ENCODE data around the gene LEFTY1.

The LEFTY1 gene

GRCh38 chr1:225881959-225882693, 6.8 kb downstream of the LEFTY1 start, which contains the start of gene TMEM63A:
Gene TMEM63A, minus strand, starts transcription at chr1:225882380. Its CDS starts 4,800 bp downstream, at chr1:225877580.
- TF ChIP-seq CTCF (IDR thresholded peaks at IDR 0.05), result peak; percentile 39; the same call in 1 of the 2 replicates

- no peak for TF ChIP-seq CTCF (IDR thresholded peaks at IDR 0.05)
Measured at GRCh38 chr1:225881081-225881958, 7.6 kb downstream of the LEFTY1 start.

DNA sequence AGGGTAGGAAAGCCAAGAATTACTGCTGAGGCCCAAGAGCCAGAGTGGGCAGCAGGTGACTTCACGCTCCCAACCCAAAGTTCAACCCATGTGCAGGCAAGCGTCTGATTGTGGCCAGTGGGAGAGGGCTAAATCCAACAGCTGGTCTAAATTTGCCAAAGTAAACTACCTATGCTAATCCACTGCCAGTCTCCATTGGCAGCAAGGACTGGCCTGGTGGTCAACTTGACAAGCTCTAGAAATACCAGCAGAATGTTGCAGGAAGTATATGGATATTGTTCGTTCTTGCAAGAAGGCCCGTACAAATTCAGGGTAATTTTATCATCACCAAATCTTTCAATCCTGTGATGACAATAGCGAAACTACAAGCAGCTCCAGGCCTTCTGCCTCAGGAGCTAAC, 8.3 kb downstream of the LEFTY1 start:
- TF ChIP-seq CTCF (IDR thresholded peaks at IDR 0.05), result no peak

- no peak for TF ChIP-seq CTCF (IDR thresholded peaks at IDR 0.05)
Measured at GRCh38 chr1:225880222-225880588, 8.7 kb downstream of the LEFTY1 start.

DNA sequence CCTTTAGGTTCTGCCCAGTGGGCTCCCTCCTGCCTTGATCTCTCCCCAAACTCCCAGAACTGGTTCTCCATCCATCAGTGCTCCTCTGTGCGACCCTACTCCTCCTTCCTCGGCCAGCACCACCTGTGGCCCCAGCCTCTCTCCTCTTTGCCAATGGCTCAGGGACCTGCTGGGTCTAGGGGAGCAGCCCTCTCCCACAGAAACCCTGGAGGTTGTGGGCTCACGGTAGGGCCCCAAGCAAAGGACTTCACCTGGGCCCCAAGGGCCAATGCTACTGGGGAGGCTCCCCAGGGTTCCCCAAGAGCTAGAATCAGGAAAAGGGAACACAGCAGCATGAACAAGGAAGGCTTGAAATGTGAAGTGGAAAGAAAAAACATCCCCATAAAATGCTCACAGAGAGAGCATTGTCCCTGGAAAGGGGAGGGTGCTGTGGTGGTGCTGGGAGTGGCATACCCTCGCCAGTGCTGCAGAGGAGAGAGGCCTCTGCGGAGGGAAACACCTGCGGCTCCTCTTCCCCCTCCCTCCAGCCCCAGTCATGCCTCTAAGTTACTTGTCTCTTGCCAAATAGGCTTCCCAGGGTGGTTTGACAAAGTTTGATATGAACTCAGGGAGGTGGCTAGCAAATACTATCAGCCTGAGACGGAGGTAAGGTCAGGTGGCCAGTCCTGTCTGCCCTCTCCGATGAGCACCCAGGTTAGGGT, 9.3 kb downstream of the LEFTY1 start:
- no peak for TF ChIP-seq CTCF (IDR thresholded peaks at IDR 0.05)

DNA sequence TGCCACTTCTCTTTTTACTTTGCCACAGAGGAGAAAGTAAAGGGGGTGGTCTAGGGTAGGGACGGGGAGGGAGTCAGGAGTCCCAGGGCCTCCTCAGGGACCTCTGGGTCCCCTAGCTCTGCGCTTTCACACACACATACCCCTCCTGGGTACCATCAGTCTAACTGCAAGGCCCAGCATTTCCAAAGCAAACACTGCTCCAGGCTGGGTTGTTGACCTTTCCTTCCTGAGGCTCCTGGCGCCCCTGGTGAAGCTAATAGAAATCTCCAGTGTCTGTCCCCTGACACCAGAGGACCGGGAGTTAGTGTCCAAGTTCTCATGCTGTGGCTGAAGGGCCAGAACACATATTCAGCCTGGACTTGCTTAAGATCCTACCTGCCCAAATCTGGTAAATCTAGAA, 10.7 kb downstream of the LEFTY1 start:
- TF ChIP-seq CTCF (IDR thresholded peaks at IDR 0.05), result no peak

GRCh38 chr1:225877580-225877979, 11.4 kb downstream of the LEFTY1 start:
- TF ChIP-seq CTCF (IDR thresholded peaks at IDR 0.05), result peak; percentile 44; the same call in 1 of the 2 replicates
